HG03354 (cell line): ENCODE data around the gene EPHB2.

Experiments
- ATAC-seq: cut with Tn5 transposase; IDR thresholded peaks from one replicate; pipeline ENCODE4 v1.9.1; 2021; ENCODE audit warnings: mild to moderate bottlenecking; ENCODE audit not compliant: unreplicated experiment, poor library complexity, severe bottlenecking

Gene EPHB2

DNA sequence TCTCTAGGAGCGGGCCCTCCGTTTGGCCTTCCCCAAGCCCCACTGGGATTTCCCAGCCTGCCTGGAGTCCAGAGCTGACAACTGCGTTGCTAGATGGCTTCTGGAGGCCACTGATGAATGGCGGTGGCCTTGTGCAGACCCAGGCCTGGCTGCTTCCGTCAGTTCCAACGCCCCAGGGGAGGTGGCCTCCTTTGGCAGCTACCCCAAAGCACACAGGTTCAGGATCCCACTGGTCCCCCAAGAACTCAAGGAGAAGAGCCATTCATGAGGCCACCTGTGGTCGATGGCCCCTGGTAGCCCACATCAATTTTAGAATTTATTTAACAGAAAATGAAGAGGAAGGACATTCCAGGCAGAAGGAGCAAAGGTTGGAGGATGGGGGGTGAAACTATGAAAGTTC lies 176.9 kb downstream of the EPHB2 start:
- ATAC-seq: no peak

DNA sequence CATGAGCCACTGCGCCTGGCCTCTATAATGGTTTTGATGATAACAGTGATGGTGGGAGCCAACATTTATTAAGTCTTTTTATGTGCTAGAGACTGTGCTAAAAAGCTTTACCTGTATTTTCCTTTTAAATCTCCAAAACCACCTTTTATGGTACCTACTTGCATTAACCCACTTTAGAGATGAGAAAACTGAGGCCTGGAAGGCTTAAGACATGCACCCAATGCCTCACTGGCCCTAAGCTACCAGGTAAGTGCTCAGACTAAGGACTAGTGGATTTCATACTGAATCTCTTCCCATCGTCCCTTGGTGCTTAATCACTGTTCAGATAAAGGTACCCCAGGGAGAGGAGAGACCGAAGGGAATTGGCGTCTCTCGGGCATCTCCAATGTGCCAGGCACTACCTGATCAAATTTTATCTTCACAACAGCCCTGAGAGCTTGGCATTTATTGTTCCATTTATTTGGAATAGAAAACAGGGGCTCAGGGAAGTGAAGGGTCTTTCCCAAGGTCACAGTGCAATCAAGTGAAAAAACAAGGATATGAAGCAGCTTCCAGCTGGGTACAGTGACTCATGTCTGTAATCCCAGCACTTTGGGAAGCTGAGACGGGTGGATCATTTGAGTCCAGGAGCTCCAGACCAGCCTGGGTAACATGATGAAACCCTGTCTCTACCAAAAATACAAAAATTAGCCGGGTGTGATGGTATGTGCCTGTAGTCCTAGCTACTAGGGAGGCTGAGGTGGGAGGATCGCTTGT lies 177.9 kb downstream of the EPHB2 start:
- no peak for ATAC-seq

DNA sequence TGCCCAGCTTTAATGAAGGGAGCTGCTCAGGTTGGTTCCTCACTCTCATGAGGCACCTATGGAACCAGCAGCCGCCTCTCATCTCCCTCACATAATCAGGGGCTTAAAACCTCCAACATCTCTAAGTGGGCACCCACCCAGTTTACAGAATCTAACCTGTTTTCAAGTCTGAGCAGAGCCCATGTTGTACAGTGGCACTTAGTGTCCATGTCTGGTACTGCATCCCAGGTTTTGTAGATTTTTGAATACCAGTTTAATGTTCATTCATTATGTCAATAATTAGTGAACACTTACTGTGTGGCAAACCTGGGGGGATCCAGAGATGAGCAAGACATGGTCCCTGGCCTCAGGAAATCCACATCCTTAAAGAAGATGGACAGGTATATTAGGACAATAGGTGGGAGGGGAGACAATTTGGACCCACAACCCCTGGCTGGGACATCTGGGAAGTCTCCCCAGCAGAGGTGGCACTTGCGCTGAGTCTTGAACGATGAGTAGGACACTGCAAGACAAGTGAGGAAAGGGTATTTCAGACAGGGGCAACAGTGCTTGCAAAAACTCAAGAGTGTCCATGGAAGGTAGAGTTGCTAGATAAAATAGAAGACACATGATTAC lies 178.7 kb downstream of the EPHB2 start:
- ATAC-seq: no peak

GRCh38 chr1:22892789-22893188 lies 182.2 kb downstream of the EPHB2 start:
- no peak for ATAC-seq

GRCh38 chr1:22893292-22893691 lies 182.7 kb downstream of the EPHB2 start:
- no peak for ATAC-seq

DNA sequence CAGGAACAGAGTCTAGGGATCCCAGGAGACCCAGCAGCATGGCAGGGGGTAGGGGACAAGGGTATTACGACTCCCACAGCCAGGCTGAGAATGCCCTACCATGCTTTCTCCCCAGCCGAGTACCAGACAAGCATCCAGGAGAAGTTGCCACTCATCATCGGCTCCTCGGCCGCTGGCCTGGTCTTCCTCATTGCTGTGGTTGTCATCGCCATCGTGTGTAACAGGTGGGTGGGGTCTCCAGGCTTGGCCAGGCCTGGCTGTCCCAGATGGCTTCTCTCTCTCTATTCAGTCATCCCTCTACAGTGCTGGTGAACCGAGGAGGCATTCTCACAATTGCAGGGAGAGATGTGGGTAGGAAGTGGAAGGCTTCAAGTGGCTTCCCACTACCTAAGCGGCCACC lies 184.7 kb downstream of the EPHB2 start:
- no peak for ATAC-seq

DNA sequence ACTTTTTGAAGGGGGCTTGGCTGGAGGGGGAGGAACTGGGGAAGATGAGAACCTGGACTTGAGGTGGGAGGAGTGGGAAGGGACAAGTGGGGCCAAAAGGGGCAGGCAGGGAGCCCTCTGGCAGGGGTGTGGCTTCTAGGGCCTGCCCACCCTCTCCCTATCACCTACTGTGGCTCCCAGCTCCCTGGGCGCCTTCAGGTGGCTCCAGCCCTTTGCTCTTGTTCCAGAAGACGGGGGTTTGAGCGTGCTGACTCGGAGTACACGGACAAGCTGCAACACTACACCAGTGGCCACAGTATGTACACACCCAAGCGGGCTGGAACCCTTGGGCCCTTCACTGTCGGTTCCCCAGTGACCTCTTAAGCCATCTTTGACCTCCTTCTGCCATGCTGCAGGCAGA lies 185.5 kb downstream of the EPHB2 start:
- no peak for ATAC-seq

GRCh38 chr1:22900451-22900850 lies 189.8 kb downstream of the EPHB2 start:
- ATAC-seq: no peak

GRCh38 chr1:22903113-22903512 lies 192.5 kb downstream of the EPHB2 start:
- ATAC-seq: no peak

- ATAC-seq: no peak
These were observed 196.3 kb downstream of the EPHB2 start for GRCh38 chr1:22906968-22907367.

GRCh38 chr1:22907528-22907927 lies 196.9 kb downstream of the EPHB2 start:
- no peak for ATAC-seq

DNA sequence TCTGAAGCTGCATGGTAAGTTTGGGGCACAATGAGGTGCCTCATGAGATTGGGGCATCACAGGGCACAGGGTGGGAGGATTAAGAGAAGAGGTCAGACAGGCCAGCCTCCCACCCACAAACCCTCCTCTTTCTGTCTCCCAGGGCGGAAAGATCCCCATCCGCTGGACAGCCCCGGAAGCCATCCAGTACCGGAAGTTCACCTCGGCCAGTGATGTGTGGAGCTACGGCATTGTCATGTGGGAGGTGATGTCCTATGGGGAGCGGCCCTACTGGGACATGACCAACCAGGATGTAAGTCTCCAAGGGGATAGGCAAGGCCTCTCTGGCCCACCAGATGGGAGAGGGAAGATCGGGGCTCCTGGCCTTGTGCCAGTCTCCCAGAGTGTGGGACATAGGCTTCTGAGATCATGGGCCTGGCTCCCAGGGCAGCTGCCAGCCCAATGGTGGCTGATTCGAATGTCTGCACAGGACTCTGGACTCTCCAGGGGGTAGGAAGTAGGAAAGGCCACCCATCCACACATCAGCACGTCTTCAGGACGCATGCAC lies 198.3 kb downstream of the EPHB2 start:
- ATAC-seq: no peak

DNA sequence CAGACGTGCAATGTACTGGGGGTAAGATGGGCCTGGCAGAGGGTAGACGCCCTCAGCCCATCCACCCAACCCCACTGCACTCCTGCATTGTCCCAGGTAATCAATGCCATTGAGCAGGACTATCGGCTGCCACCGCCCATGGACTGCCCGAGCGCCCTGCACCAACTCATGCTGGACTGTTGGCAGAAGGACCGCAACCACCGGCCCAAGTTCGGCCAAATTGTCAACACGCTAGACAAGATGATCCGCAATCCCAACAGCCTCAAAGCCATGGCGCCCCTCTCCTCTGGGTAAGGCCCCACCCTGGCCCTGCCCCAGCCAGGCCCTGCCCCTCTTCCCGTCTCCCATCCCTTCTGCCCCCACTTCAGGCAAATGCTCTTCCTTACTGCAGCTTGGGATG lies 199.6 kb downstream of the EPHB2 start:
- ATAC-seq: no peak

GRCh38 chr1:22910986-22911651 lies 200.5 kb downstream of the EPHB2 start:
- no peak for ATAC-seq

- no peak for ATAC-seq
These were observed 201.7 kb downstream of the EPHB2 start for GRCh38 chr1:22912311-22912710.

DNA sequence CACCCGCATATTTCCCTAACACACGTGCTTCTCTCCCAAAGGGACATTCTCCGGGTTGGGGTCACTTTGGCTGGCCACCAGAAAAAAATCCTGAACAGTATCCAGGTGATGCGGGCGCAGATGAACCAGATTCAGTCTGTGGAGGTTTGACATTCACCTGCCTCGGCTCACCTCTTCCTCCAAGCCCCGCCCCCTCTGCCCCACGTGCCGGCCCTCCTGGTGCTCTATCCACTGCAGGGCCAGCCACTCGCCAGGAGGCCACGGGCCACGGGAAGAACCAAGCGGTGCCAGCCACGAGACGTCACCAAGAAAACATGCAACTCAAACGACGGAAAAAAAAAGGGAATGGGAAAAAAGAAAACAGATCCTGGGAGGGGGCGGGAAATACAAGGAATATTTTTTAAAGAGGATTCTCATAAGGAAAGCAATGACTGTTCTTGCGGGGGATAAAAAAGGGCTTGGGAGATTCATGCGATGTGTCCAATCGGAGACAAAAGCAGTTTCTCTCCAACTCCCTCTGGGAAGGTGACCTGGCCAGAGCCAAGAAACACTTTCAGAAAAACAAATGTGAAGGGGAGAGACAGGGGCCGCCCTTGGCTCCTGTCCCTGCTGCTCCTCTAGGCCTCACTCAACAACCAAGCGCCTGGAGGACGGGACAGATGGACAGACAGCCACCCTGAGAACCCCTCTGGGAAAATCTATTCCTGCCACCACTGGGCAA lies 202.9 kb downstream of the EPHB2 start:
- no peak for ATAC-seq

DNA sequence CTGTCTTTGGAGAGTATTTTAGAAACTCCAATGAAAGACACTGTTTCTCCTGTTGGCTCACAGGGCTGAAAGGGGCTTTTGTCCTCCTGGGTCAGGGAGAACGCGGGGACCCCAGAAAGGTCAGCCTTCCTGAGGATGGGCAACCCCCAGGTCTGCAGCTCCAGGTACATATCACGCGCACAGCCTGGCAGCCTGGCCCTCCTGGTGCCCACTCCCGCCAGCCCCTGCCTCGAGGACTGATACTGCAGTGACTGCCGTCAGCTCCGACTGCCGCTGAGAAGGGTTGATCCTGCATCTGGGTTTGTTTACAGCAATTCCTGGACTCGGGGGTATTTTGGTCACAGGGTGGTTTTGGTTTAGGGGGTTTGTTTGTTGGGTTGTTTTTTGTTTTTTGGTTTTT lies 203.5 kb downstream of the EPHB2 start:
- ATAC-seq: no peak

- ATAC-seq: no peak
These were observed 204.1 kb downstream of the EPHB2 start for GRCh38 chr1:22914633-22915217.

DNA sequence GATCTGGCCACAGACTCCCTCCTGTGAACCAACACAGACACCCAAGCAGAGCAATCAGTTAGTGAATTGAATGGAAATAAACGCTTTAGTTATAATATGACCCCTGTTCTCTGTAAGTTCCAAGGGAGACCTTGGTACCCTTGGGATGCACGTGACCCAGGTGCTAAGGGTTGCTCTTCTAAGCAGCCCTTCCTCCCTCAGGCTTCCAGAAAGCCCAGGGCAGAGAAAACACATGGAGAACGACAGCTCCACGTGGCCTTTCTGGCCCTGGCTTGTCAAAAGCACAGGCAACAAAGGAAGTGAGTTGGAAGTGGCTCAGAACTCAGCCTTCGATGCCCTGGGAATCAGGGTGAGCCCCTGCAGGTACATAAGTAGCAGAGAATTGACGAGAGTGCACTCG lies 204.6 kb downstream of the EPHB2 start:
- no peak for ATAC-seq
